Measurements from ENCODE around the gene RBMS3. TPM values are rescaled to one million over a fixed set of nuclear protein-coding genes. Genes with fewer than 3 reads are reported as not detected.

Gene RBMS3
- total RNA-seq, 1 donor from 2014 or later = 65.1 TPM

DNA sequence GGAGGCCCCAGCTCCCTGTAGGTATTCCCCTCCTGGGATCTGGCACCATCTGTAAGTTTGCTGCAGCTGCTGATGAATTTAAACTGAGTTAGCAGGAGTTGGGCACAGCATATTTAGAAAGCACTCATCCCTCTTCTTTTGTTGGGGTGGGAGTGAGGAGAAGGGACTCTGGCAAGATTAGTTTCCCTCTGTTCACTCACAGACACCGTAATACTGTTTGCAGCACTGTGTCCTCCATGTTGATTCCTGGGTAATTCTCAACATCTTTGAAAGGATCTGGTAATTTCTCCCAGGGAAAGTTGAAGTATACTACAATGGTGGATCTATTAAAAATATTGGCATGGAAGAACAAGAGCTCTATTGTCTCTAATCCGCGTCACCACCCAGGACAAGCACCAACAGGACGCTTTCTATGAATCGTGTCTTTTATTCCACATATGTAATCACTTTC is 173.3 kb downstream of the RBMS3 start:
- H3K4me3 Mint-ChIP-seq (ENCODE audit: unreplicated experiment) = no peak overlapping the region
- TF ChIP-seq CTCF (IDR thresholded peaks at IDR 0.05; ENCODE audit: partially characterized antibody, unreplicated experiment) = no peak
- no peak for DNase-seq
- peaks cover 23% of the 10 kb centered on the region for H3K4me1 Mint-ChIP-seq (ENCODE audit: low read depth, unreplicated experiment)
- H3K36me3 Mint-ChIP-seq (ENCODE audit: unreplicated experiment) = no peaks in the 10 kb centered on the region
- peaks cover 4% of the 10 kb centered on the region for H3K9me3 Mint-ChIP-seq (ENCODE audit: unreplicated experiment)
- no peaks in the 10 kb centered on the region for H3K27me3 Mint-ChIP-seq (ENCODE audit: unreplicated experiment)
- peak overlapping the region; percentile 74 for H3K27ac Mint-ChIP-seq (ENCODE audit: unreplicated experiment)

GRCh38 chr3:29456901-29457300 is 176.0 kb downstream of the RBMS3 start:
- no peaks in the 10 kb centered on the region for H3K36me3 Mint-ChIP-seq (ENCODE audit: unreplicated experiment)
- peaks cover 23% of the 10 kb centered on the region for H3K4me1 Mint-ChIP-seq (ENCODE audit: low read depth, unreplicated experiment)
- H3K27ac Mint-ChIP-seq (ENCODE audit: unreplicated experiment) = no peak overlapping the region
- no peaks in the 10 kb centered on the region for H3K27me3 Mint-ChIP-seq (ENCODE audit: unreplicated experiment)
- DNase-seq = no peak
- H3K4me3 Mint-ChIP-seq (ENCODE audit: unreplicated experiment) = no peak overlapping the region
- TF ChIP-seq CTCF (IDR thresholded peaks at IDR 0.05; ENCODE audit: partially characterized antibody, unreplicated experiment) = no peak
- peaks cover 4% of the 10 kb centered on the region for H3K9me3 Mint-ChIP-seq (ENCODE audit: unreplicated experiment)

- no peak for DNase-seq
- TF ChIP-seq CTCF (IDR thresholded peaks at IDR 0.05; ENCODE audit: partially characterized antibody, unreplicated experiment) = no peak
- Mint-ChIP-seq H3K27me3 (ENCODE audit: unreplicated experiment) (no peaks in the 10 kb centered on the region), H3K4me1 (ENCODE audit: low read depth, unreplicated experiment) (peaks cover 4% of the 10 kb centered on the region), H3K9me3 (ENCODE audit: unreplicated experiment) (no peaks in the 10 kb centered on the region), H3K27ac (ENCODE audit: unreplicated experiment) (no peak overlapping the region), H3K4me3 (ENCODE audit: unreplicated experiment) (no peak overlapping the region), H3K36me3 (ENCODE audit: unreplicated experiment) (no peaks in the 10 kb centered on the region)
Observed at GRCh38 chr3:29463304-29463703, 182.4 kb downstream of the RBMS3 start.

DNA sequence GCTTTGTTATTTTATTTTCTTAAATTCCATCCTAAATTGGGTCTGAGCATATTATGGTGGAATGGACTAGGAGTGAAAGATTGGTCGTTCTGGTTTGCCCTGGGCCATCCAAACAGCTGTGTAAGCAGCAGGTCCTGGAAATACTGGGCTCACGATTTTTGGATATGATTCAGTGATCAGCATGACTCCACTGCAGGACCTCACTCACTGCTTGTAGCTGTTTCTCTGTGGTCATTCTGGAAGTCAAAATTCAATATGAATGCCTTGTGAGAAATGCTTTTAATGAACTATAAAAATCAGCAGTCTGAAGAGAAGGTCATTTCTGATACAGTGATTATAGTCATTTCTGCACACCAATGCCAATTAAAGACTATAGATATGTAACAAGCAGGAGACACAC is 185.0 kb downstream of the RBMS3 start:
- Mint-ChIP-seq H3K27me3 (ENCODE audit: unreplicated experiment) (no peaks in the 10 kb centered on the region), H3K9me3 (ENCODE audit: unreplicated experiment) (no peaks in the 10 kb centered on the region), H3K4me1 (ENCODE audit: low read depth, unreplicated experiment) (peaks cover 4% of the 10 kb centered on the region), H3K36me3 (ENCODE audit: unreplicated experiment) (no peaks in the 10 kb centered on the region), H3K4me3 (ENCODE audit: unreplicated experiment) (no peak overlapping the region), H3K27ac (ENCODE audit: unreplicated experiment) (no peak overlapping the region)
- TF ChIP-seq CTCF (IDR thresholded peaks at IDR 0.05; ENCODE audit: partially characterized antibody, unreplicated experiment) = no peak
- DNase-seq = no peak

DNA sequence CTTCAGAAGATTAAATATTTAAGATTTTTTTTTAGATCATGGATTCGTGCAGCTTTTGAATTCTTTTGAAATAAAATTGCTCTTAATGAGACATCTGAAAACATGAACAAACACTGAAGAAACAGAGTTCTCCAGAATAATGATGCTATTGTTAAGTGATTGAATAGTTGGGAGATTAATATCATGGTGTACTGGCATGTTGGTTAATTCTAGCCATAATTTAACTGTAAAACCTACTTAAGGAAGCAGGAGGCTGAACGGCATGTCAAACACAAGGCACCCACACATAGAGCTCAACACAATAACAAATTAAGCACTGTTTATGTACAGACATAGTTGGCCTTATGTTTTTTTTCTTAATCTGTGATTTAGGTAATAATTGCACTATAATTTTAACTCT is 185.6 kb downstream of the RBMS3 start:
- no peak for DNase-seq
- TF ChIP-seq CTCF (IDR thresholded peaks at IDR 0.05; ENCODE audit: partially characterized antibody, unreplicated experiment) = no peak
- no peaks in the 10 kb centered on the region for H3K36me3 Mint-ChIP-seq (ENCODE audit: unreplicated experiment)
- H3K4me1 Mint-ChIP-seq (ENCODE audit: low read depth, unreplicated experiment) = peaks cover 4% of the 10 kb centered on the region
- H3K27ac Mint-ChIP-seq (ENCODE audit: unreplicated experiment) = no peak overlapping the region
- no peaks in the 10 kb centered on the region for H3K9me3 Mint-ChIP-seq (ENCODE audit: unreplicated experiment)
- no peak overlapping the region for H3K4me3 Mint-ChIP-seq (ENCODE audit: unreplicated experiment)
- H3K27me3 Mint-ChIP-seq (ENCODE audit: unreplicated experiment) = no peaks in the 10 kb centered on the region
